ENCODE measurements around the gene SLC35G2. TPM values are rescaled to one million over a fixed set of nuclear protein-coding genes. Genes with fewer than 3 reads are reported as not detected.

Gene SLC35G2
- total and polyA plus RNA-seq, 2 donors from 2014 or later, result 4.2 to 5.4 TPM

- intact Hi-C loops (cut with DNase I), result no loop called here
- no peak for DNase-seq
- peaks cover 0 to 2% (median 0%) of the 10 kb centered on the region in 3 donors for H3K9me3 ChIP-seq (ENCODE audit: control insufficient read depth in 2 of 3, insufficient read depth in 1 of 3, low read length in 3 of 3)
- FAIRE-seq, result no peak
- TF ChIP-seq CTCF (IDR thresholded peaks at IDR 0.05; ENCODE audit: borderline replicate concordance, extremely low read depth, insufficient read depth), result no peak
- no peak overlapping the region for H3K4me3 ChIP-seq (ENCODE audit: low read length in 3 of 3)
- H3K36me3 ChIP-seq (ENCODE audit: control insufficient read depth in 2 of 3, insufficient read depth in 3 of 3, low read length in 3 of 3), result no peaks in the 10 kb centered on the region
- no peak overlapping the region for H3K27ac ChIP-seq (ENCODE audit: low read depth in 2 of 2, low read length in 2 of 2)
- no peak overlapping the region for H3K9ac ChIP-seq (ENCODE audit: low read length in 3 of 3)
- H3K27me3 ChIP-seq (ENCODE audit: control insufficient read depth, insufficient read depth, low read length), result no peaks in the 10 kb centered on the region
- no peaks in the 10 kb centered on the region for H3K4me1 ChIP-seq (ENCODE audit: control insufficient read depth in 2 of 3, insufficient read depth in 2 of 3, low read depth in 1 of 3, low read length in 3 of 3)
These were observed 63.6 kb downstream of the SLC35G2 start for GRCh38 chr3:136882571-136882970.

GRCh38 chr3:136883967-136884720, 65.2 kb downstream of the SLC35G2 start:
- FAIRE-seq (no peak), DNase-seq (no peak)
- Histone ChIP-seq H3K27me3 (ENCODE audit: control insufficient read depth, insufficient read depth, low read length) (no peaks in the 10 kb centered on the region), H3K9me3 (ENCODE audit: control insufficient read depth in 2 of 3, insufficient read depth in 1 of 3, low read length in 3 of 3) (no peaks in the 10 kb centered on the region), H3K4me1 (ENCODE audit: control insufficient read depth in 2 of 3, insufficient read depth in 2 of 3, low read depth in 1 of 3, low read length in 3 of 3) (no peaks in the 10 kb centered on the region), H3K27ac (ENCODE audit: low read depth in 2 of 2, low read length in 2 of 2) (no peak overlapping the region), H3K4me3 (ENCODE audit: low read length in 3 of 3) (no peak overlapping the region), H3K9ac (ENCODE audit: low read length in 3 of 3) (no peak overlapping the region), H3K36me3 (ENCODE audit: control insufficient read depth in 2 of 3, insufficient read depth in 3 of 3, low read length in 3 of 3) (no peaks in the 10 kb centered on the region)
- intact Hi-C loops (cut with DNase I), result no loop called here
- TF ChIP-seq CTCF (IDR thresholded peaks at IDR 0.05; ENCODE audit: borderline replicate concordance, extremely low read depth, insufficient read depth), result no peak

GRCh38 chr3:136885357-136886213, 66.7 kb downstream of the SLC35G2 start:
- H3K27ac ChIP-seq (ENCODE audit: low read depth in 2 of 2, low read length in 2 of 2), result no peak overlapping the region
- no peak for TF ChIP-seq CTCF (IDR thresholded peaks at IDR 0.05; ENCODE audit: borderline replicate concordance, extremely low read depth, insufficient read depth)
- H3K36me3 ChIP-seq (ENCODE audit: control insufficient read depth in 2 of 3, insufficient read depth in 3 of 3, low read length in 3 of 3), result no peaks in the 10 kb centered on the region
- H3K27me3 ChIP-seq (ENCODE audit: control insufficient read depth, insufficient read depth, low read length), result no peaks in the 10 kb centered on the region
- DNase-seq, result no peak
- H3K4me3 ChIP-seq (ENCODE audit: low read length in 3 of 3), result no peak overlapping the region
- no peaks in the 10 kb centered on the region for H3K4me1 ChIP-seq (ENCODE audit: control insufficient read depth in 2 of 3, insufficient read depth in 2 of 3, low read depth in 1 of 3, low read length in 3 of 3)
- H3K9me3 ChIP-seq (ENCODE audit: control insufficient read depth in 2 of 3, insufficient read depth in 1 of 3, low read length in 3 of 3), result no peaks in the 10 kb centered on the region
- FAIRE-seq, result no peak
- intact Hi-C loops (cut with DNase I), result no loop called here
- H3K9ac ChIP-seq (ENCODE audit: low read length in 3 of 3), result no peak overlapping the region

All from kidney (tissue), 14 donors.